WTC11 (cell line): ENCODE measurements around the gene KMT2D. TPM values are rescaled to one million over a fixed set of nuclear protein-coding genes. Genes with fewer than 3 reads are reported as not detected.

Experiments used
- ATAC-seq: fragments of 200-7000 bp; cut with Tn5 transposase; 2 replicates; pipeline ENCODE4 v1.10.0; 2021; ENCODE audit warnings: mild to moderate bottlenecking, moderate library complexity
- CTCF ChIA-PET: fragments of 300-600 bp; sonication (Branson Sonifier 250); formaldehyde crosslinking; loops from one replicate; lab custom pipeline; 2021; ENCODE audit warnings: antibody characterized with exemption; lab: Charles Lee
- POLR2A ChIA-PET: fragments of 350-600 bp; sonication (Branson Sonifier 250); formaldehyde crosslinking; loops from one replicate; lab custom pipeline; 2021; ENCODE audit warnings: antibody characterized with exemption; lab: Charles Lee
- DNase-seq: peaks from one replicate; pipeline ENCODE4 v3.0.0; 2021; ENCODE audit warnings: low spot score
- H3K27ac Mint-ChIP-seq: 2 replicates; pipeline ENCODE4 v1.8.0; 2021; ENCODE audit warnings: mixed read lengths
- H3K27me3 Mint-ChIP-seq: 2 replicates; pipeline ENCODE4 v1.8.0; 2021; ENCODE audit warnings: low read depth, mild to moderate bottlenecking, moderate library complexity, mixed read lengths
- H3K36me3 Mint-ChIP-seq: 2 replicates; pipeline ENCODE4 v1.8.0; 2021; ENCODE audit warnings: mixed read lengths
- H3K4me1 Mint-ChIP-seq: 2 replicates; pipeline ENCODE4 v1.8.0; 2022; ENCODE audit warnings: mixed read lengths
- H3K4me3 Mint-ChIP-seq: 2 replicates; pipeline ENCODE4 v1.8.0; 2021; ENCODE audit warnings: mild to moderate bottlenecking, moderate library complexity, mixed read lengths
- H3K9me3 Mint-ChIP-seq: 2 replicates; pipeline ENCODE4 v1.8.0; 2021; ENCODE audit warnings: mixed read lengths
- ARID4B ChIP-seq: sonication (generic); formaldehyde crosslinking; IDR thresholded peaks from 2 replicates; pipeline ENCODE4 v1.8.0; 2023; ENCODE audit warnings: missing genetic modification reagents, mild to moderate bottlenecking, borderline replicate concordance
- ATF2 ChIP-seq: sonication (generic); formaldehyde crosslinking; IDR thresholded peaks from 2 replicates; pipeline ENCODE4 v1.8.1; 2022; ENCODE audit warnings: low read depth, missing genetic modification reagents, borderline replicate concordance
- ATF6 ChIP-seq: sonication (generic); formaldehyde crosslinking; IDR thresholded peaks from 2 replicates; pipeline ENCODE4 v1.8.1; 2023; ENCODE audit warnings: mild to moderate bottlenecking, missing genetic modification reagents
- EMX1 ChIP-seq: fragments of 250-450 bp; sonication (Bioruptor Pico); IDR thresholded peaks from 2 replicates; pipeline ENCODE4 v1.8.0; 2021; ENCODE audit warnings: mild to moderate bottlenecking
- FOXJ3 ChIP-seq: sonication (generic); formaldehyde crosslinking; IDR thresholded peaks from 2 replicates; pipeline ENCODE4 v1.9.0; 2021; ENCODE audit warnings: missing genetic modification reagents, mild to moderate bottlenecking, borderline replicate concordance
- GABPB1 ChIP-seq: sonication (generic); formaldehyde crosslinking; IDR thresholded peaks from 2 replicates; pipeline ENCODE4 v1.8.1; 2023; ENCODE audit warnings: mild to moderate bottlenecking, missing genetic modification reagents
- KAT7 ChIP-seq: sonication (generic); formaldehyde crosslinking; IDR thresholded peaks from 2 replicates; pipeline ENCODE4 v1.8.1; 2023; ENCODE audit warnings: missing genetic modification reagents, mild to moderate bottlenecking, borderline replicate concordance
- NFATC4 ChIP-seq: fragments of 250-450 bp; sonication (Bioruptor Pico); IDR thresholded peaks from 2 replicates; pipeline ENCODE4 v1.9.0; 2021; ENCODE audit warnings: mild to moderate bottlenecking
- NR1H2 ChIP-seq: sonication (generic); formaldehyde crosslinking; IDR thresholded peaks from 2 replicates; pipeline ENCODE4 v1.9.0; 2021; ENCODE audit warnings: mild to moderate bottlenecking, moderate library complexity, missing genetic modification reagents
- PRRX2 ChIP-seq: fragments of 250-450 bp; sonication (Bioruptor Pico); IDR thresholded peaks from 2 replicates; pipeline ENCODE4 v1.8.0; 2021; ENCODE audit warnings: mild to moderate bottlenecking
- SOX15 ChIP-seq: fragments of 250-450 bp; sonication (Bioruptor Pico); IDR thresholded peaks from 2 replicates; pipeline ENCODE4 v1.9.0; 2021; ENCODE audit warnings: mild to moderate bottlenecking
- ZNF416 ChIP-seq: fragments of 250-450 bp; sonication (Bioruptor Pico); IDR thresholded peaks from 2 replicates; pipeline ENCODE4 v1.9.0; 2021; ENCODE audit warnings: mild to moderate bottlenecking, inconsistent platforms
- ZNF532 ChIP-seq: fragments of 250-450 bp; sonication (Bioruptor Pico); IDR thresholded peaks from 2 replicates; pipeline ENCODE4 v1.9.0; 2021; ENCODE audit warnings: mild to moderate bottlenecking, borderline replicate concordance
- total RNA-seq: library from RNA; stranded (reverse); gene quantifications from 3 replicates; pipeline ENCODE4 v1.2.3, GENCODE V29; 2021
- TF ChIP-seq, protein P1 (sequence below): fragments of 250-450 bp; sonication (Bioruptor Pico); IDR thresholded peaks from 2 replicates; pipeline ENCODE4 v2.1.2; 2022; ENCODE audit warnings: mild to moderate bottlenecking, moderate library complexity

Gene KMT2D
- total RNA-seq, 1 experiment from 2014 or later = 101 TPM

GRCh38 chr12:49028666-49029275 is 31.8 kb downstream of the KMT2D start (continued):
- TF ChIP-seq ATF6 (CRISPR knock-in tag) = no peak
- no peak for TF ChIP-seq ZNF416
- TF ChIP-seq ARID4B = no peak
- TF ChIP-seq SOX15 (CRISPR knock-in tag) = no peak
- TF ChIP-seq, protein P1, sequence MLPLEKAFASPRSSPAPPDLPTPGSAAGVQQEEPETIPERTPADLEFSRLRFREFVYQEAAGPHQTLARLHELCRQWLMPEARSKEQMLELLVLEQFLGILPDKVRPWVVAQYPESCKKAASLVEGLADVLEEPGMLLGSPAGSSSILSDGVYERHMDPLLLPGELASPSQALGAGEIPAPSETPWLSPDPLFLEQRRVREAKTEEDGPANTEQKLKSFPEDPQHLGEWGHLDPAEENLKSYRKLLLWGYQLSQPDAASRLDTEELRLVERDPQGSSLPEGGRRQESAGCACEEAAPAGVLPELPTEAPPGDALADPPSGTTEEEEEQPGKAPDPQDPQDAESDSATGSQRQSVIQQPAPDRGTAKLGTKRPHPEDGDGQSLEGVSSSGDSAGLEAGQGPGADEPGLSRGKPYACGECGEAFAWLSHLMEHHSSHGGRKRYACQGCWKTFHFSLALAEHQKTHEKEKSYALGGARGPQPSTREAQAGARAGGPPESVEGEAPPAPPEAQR (CRISPR knock-in tag) = no peak
- TF ChIP-seq KAT7 (CRISPR knock-in tag) = no peak
- no peak for TF ChIP-seq ZNF532 (CRISPR knock-in tag)

GRCh38 chr12:49027846-49028555 is 32.6 kb downstream of the KMT2D start:
- H3K27ac Mint-ChIP-seq = no peak overlapping the region
- POLR2A ChIA-PET = no interaction called here
- DNase-seq (no peak), ATAC-seq (no peak)
- no peaks in the 10 kb centered on the region for H3K9me3 Mint-ChIP-seq
- no peak overlapping the region for H3K4me3 Mint-ChIP-seq
- no peak for TF ChIP-seq EMX1 (CRISPR knock-in tag)
- TF ChIP-seq ATF2 (CRISPR knock-in tag) = no peak
- no peak for TF ChIP-seq FOXJ3 (CRISPR knock-in tag)
- no peak for TF ChIP-seq PRRX2 (CRISPR knock-in tag)
- no peak for TF ChIP-seq GABPB1
- TF ChIP-seq NR1H2 (CRISPR knock-in tag) = no peak
- TF ChIP-seq NFATC4 = no peak
- H3K27me3 Mint-ChIP-seq = no peaks in the 10 kb centered on the region
- H3K4me1 Mint-ChIP-seq = no peaks in the 10 kb centered on the region
- H3K36me3 Mint-ChIP-seq = peaks cover 51% of the 10 kb centered on the region
- CTCF ChIA-PET = interaction anchor here (0.8 to 1.4 kb wide), 4 partner anchors 8 to 61 kb away, joined by 3 to 4 read pairs (median 4); partner anchors contain the start of gene PRKAG1
